Measurements from ENCODE around the gene RASA3. TPM values are rescaled to one million over a fixed set of nuclear protein-coding genes. Genes with fewer than 3 reads are reported as not detected.

The RASA3 gene
- total RNA-seq, 1 experiment from 2014 or later = 18.6 TPM

GRCh38 chr13:114102521-114103288 is 29.7 kb downstream of the RASA3 start:
- no peak overlapping the region for H2AFZ ChIP-seq (ENCODE audit: low read depth, low read length, poor library complexity, severe bottlenecking)
- no peak overlapping the region for H3K9ac ChIP-seq (ENCODE audit: low read length)
- TF ChIP-seq ELF1 (IDR thresholded peaks at IDR 0.05; ENCODE audit: borderline replicate concordance, low read depth) = no peak
- TF ChIP-seq MAX (IDR thresholded peaks at IDR 0.05) = no peak
- TF ChIP-seq SP1 (IDR thresholded peaks at IDR 0.05; ENCODE audit: low read depth) = no peak
- no peak for TF ChIP-seq CBX3 (IDR thresholded peaks at IDR 0.05; ENCODE audit: low read depth)
- no peak overlapping the region for H3K27ac ChIP-seq (ENCODE audit: low read depth, low read length)
- ChIA-PET CTCF (no interaction called here), RAD21 (ENCODE audit: low non-redundant PET in 1 of 2, low total read pairs in 2 of 2, uncharacterized antibody in 2 of 2, unreplicated experiment in 2 of 2) (no interaction called here), POLR2A (no interaction called here)
- H3K27me3 ChIP-seq (ENCODE audit: insufficient read depth, low read length) = no peaks in the 10 kb centered on the region
- H3K4me2 ChIP-seq (ENCODE audit: low read length) = no peak overlapping the region
- no peak for DNase-seq (ENCODE audit: low read depth, low spot score)
- intact Hi-C loops (cut with micrococcal nuclease) = no loop called here
- no peaks in the 10 kb centered on the region for H3K36me3 ChIP-seq (ENCODE audit: control insufficient read depth in 1 of 2, insufficient read depth in 2 of 2, low read length in 2 of 2)
- no peaks in the 10 kb centered on the region for H3K9me2 ChIP-seq (ENCODE audit: insufficient read depth)
- no peak overlapping the region for H3K4me3 ChIP-seq (replicated peaks in 1 of 2; ENCODE audit: low read depth in 1 of 2, low read length in 2 of 2)
- no peaks in the 10 kb centered on the region for H3K9me3 ChIP-seq (ENCODE audit: control insufficient read depth in 1 of 2, insufficient read depth in 1 of 2, low read depth in 1 of 2, low read length in 2 of 2)
- BruUV-seq (replicated peaks) = no TSS peak
- peaks cover 41% of the 10 kb centered on the region for H3K79me2 ChIP-seq (ENCODE audit: insufficient read depth, low read length)
- no peaks in the 10 kb centered on the region for H4K20me1 ChIP-seq (ENCODE audit: insufficient read depth)
- H3K4me1 ChIP-seq (ENCODE audit: control insufficient read depth in 1 of 2, insufficient read depth in 2 of 2, low read length in 2 of 2) = peaks cover 0 to 13% of the 10 kb centered on the region in 2 experiments; a peak in 2 of 4 replicates
- no peak for ATAC-seq

- Histone ChIP-seq H3K36me3 (ENCODE audit: control insufficient read depth in 1 of 2, insufficient read depth in 2 of 2, low read length in 2 of 2) (no peaks in the 10 kb centered on the region), H4K20me1 (ENCODE audit: insufficient read depth) (no peaks in the 10 kb centered on the region), H3K27ac (ENCODE audit: low read depth, low read length) (no peak overlapping the region), H3K27me3 (ENCODE audit: insufficient read depth, low read length) (no peaks in the 10 kb centered on the region), H3K9me2 (ENCODE audit: insufficient read depth) (no peaks in the 10 kb centered on the region), H3K4me3 (replicated peaks in 1 of 2; ENCODE audit: low read depth in 1 of 2, low read length in 2 of 2) (no peak overlapping the region), H3K4me1 (ENCODE audit: control insufficient read depth in 1 of 2, insufficient read depth in 2 of 2, low read length in 2 of 2) (peaks cover 0 to 13% of the 10 kb centered on the region in 2 experiments; a peak in 2 of 4 replicates), H3K79me2 (ENCODE audit: insufficient read depth, low read length) (peaks cover 40% of the 10 kb centered on the region), H3K9ac (ENCODE audit: low read length) (no peak overlapping the region), H3K4me2 (ENCODE audit: low read length) (no peak overlapping the region), H2AFZ (ENCODE audit: low read depth, low read length, poor library complexity, severe bottlenecking) (no peak overlapping the region), H3K9me3 (ENCODE audit: control insufficient read depth in 1 of 2, insufficient read depth in 1 of 2, low read depth in 1 of 2, low read length in 2 of 2) (no peaks in the 10 kb centered on the region)
- ChIA-PET CTCF (no interaction called here), RAD21 (ENCODE audit: low non-redundant PET in 1 of 2, low total read pairs in 2 of 2, uncharacterized antibody in 2 of 2, unreplicated experiment in 2 of 2) (no interaction called here), POLR2A (no interaction called here)
- no peak for DNase-seq (ENCODE audit: low read depth, low spot score)
- no peak for ATAC-seq
- no TSS peak for BruUV-seq (replicated peaks)
- intact Hi-C loops (cut with micrococcal nuclease) = no loop called here
- no peak for TF ChIP-seq ZNF274 (IDR thresholded peaks at IDR 0.05; ENCODE audit: low read depth, low read length)
- TF ChIP-seq ATF3 (IDR thresholded peaks at IDR 0.05) = no peak
- TF ChIP-seq ELF1 (IDR thresholded peaks at IDR 0.05; ENCODE audit: borderline replicate concordance, low read depth) = no peak
- TF ChIP-seq JUND (IDR thresholded peaks at IDR 0.05) = no peak
- no peak for TF ChIP-seq POLR2AphosphoS5 (IDR thresholded peaks at IDR 0.05; ENCODE audit: low read depth, low read length)
- no peak for TF ChIP-seq YY1 (IDR thresholded peaks at IDR 0.05; ENCODE audit: extremely low read depth, insufficient replicate concordance, low read depth, low read length)
- no peak for TF ChIP-seq EZH2 (IDR thresholded peaks at IDR 0.05)
- no peak for TF ChIP-seq ZBTB33 (IDR thresholded peaks at IDR 0.05; ENCODE audit: extremely low read depth, insufficient replicate concordance, low read length)
- no peak for TF ChIP-seq REST (IDR thresholded peaks at IDR 0.05; ENCODE audit: low read depth)
- no peak for TF ChIP-seq MAX (IDR thresholded peaks at IDR 0.05)
- TF ChIP-seq SP1 (IDR thresholded peaks at IDR 0.05; ENCODE audit: low read depth) = no peak
- TF ChIP-seq POLR2A (IDR thresholded peaks at IDR 0.05; ENCODE audit: borderline replicate concordance, extremely low read depth, insufficient read depth, insufficient read length) = no peak
Observed at GRCh38 chr13:114102131-114102520, 30.3 kb downstream of the RASA3 start.

All from HCT116 (cell line).